LHCN-M2 (cell line): ENCODE results near the gene KCNC4. TPM values are rescaled to one million over a fixed set of nuclear protein-coding genes. Genes with fewer than 3 reads are reported as not detected.

Experiments used
- DNase-seq: peaks from one replicate; pipeline ENCODE4 v3.0.0-alpha.2; 2012; ENCODE audit warnings: low read depth
- total RNA-seq: library from RNA; depleted of rRNA; stranded (reverse); fragments of >200 nt; gene quantifications from 2 replicates; pipeline ENCODE4 v1.2.3, GENCODE V29; 2014

Gene KCNC4
- total RNA-seq, 1 experiment from 2014 or later = 0.46 TPM

GRCh38 chr1:110211496-110212168 is 1.5 kb downstream of the KCNC4 start:
- no peak for DNase-seq

GRCh38 chr1:110212169-110213142 is 2.3 kb downstream of the KCNC4 start:
- no peak for DNase-seq

GRCh38 chr1:110213143-110213540 is 3.0 kb downstream of the KCNC4 start:
- DNase-seq = no peak

- no peak for DNase-seq
Measured at GRCh38 chr1:110214454-110215404, 4.6 kb downstream of the KCNC4 start.

DNA sequence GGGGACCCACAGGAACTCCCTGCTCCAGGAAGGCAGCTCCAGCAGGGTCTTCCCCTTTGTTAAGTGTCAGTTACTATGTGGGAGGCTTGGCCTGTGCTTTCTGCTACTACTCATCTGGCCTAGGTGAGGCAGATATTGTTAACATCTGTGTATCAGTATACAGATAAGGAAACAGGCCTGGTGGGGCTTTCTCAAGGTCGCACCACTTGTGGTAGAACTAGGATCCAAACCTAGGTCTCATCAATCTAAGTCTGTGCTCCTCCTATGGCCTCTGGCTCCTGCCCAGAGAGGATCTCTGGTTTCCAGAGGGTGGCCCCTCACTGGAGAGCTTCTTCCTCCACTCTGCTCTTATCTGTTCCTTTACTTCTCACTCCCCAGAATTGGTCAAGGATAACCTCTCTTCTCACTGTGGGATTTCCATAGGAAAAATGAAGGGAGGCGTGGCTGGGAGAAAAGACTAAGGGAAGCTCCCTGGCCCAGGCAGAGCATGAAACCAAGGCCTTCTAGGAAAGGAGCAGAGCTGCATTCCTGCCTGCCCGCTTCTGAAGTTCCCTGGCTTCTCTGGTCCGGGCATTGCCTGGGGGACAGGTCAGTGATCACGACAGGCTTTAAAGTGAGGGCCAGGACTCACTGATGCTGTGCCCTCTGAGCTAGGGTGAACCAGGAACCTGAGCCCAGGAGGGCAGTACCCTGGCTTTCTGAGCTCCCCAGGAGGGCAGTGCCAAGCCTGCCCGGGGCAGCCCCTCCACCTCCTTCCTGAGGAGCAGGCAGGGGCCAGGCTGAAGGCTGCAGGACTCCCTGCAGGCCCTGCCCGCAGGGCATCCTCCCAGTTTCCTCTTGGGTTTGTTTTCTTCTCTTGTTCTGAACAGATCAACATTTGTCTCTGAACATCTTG is 5.8 kb downstream of the KCNC4 start:
- no peak for DNase-seq

DNA sequence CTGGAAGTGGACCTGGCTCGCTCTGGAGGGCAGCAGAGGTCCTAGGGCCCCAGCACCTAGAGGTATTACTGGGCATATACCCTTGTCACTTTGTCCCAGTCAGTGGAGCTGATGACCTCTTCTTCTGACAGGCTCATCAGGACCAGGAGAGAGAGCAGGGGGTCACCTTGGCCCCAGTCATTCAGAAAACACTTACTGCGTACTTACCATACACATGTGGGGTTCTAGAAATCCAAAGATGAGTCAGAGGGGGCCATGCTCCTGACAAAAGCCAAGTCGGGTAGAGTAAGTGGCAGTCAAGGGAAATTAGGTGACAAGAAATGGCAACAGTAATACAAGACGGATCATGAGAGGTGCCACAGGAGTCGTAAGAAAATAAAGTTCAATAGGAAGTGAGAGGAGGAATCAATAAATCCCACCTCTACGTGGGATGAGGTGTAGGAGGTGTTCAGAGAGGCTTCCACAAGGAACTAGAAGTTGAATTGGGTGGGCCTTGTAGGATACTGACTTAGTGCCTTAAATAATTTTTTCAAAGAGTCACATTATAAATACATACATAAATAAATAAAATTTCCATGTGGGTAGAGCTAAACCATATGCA is 6.8 kb downstream of the KCNC4 start:
- DNase-seq = no peak

DNA sequence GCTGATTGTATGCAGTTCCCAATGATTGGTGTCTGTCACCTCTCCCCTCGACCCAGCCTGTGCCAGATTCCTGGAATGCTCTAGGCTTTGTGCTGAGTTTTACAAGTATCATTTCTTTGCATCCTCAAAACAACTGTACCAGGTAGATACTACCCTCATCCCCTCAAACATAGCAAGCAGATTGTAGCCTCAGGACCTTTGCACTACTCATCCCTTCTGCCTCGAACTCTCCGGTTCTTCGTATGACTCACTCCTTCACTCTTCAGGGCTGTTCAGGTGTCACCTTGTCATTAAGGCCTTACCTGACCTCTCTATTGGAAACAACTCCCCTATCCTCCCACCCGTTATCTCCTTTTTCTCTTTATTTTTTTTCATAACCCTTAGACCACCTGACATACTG is 8.0 kb downstream of the KCNC4 start:
- DNase-seq = no peak

- DNase-seq = no peak
Measured at GRCh38 chr1:110218739-110219138, 8.6 kb downstream of the KCNC4 start.

GRCh38 chr1:110220324-110220723 is 10.2 kb downstream of the KCNC4 start:
- no peak for DNase-seq

- DNase-seq = no peak
Measured at GRCh38 chr1:110221119-110221518, 11.0 kb downstream of the KCNC4 start.

GRCh38 chr1:110223127-110223526 is 13.0 kb downstream of the KCNC4 start:
- DNase-seq = no peak

GRCh38 chr1:110223581-110223980 is 13.5 kb downstream of the KCNC4 start:
- DNase-seq = no peak

DNA sequence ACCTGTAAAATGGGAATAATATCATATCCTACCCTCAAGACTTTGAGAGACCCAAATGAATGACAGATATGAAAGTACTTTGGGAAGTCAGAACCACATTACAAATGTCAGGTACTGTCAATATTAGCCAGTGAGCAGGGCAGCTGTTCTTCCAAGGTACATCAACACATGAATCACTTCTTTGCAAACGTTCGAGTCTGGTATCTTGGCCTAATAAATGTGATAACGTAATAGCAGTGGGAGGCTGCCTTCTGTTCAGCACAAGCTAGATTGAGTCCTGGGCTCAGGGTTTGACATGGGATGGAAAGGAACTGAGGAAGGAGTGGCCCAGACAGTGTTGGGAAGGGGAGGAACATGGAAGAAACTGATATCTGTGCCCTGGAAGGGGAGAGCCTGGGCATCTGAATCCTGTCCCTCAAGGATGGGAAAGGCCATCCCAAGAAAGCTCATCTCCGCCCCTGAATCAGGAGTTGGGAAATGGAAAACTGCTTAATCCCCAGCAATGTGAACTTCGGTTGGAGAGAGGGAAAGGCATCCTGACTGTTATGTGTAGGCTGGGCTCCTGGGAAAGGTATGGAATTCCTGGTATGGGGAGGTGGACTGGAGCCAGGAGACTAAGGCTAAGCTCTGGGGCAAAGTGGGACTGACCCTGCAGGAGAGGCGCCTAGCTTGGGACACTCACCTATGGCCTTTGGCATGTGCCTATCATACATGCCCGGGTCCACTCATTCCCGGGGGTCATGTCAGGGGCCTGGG is 14.3 kb downstream of the KCNC4 start:
- no peak for DNase-seq

DNA sequence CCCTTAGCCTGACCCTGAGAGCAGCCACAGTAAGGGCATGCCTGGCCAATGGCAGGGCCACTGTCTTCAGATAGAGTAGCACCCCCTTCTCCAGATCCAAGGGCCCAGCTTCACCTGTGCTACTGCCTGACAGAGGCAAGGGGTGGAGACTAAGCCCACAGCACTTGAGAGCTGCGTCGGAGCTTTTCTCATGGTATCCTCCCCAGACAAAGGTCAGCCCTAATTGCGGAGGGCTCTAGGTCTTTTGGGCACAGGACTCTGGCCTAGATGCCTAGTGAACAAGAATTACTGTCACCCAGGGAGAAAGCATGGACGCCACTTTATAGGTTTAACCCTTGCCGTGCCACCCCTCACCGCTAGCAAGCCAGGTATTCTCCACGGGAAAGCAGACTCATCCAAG is 15.1 kb downstream of the KCNC4 start:
- DNase-seq = no peak

- no peak for DNase-seq
Measured at GRCh38 chr1:110225756-110226404, 15.8 kb downstream of the KCNC4 start.

- no peak for DNase-seq
Measured at GRCh38 chr1:110227774-110228173, 17.7 kb downstream of the KCNC4 start.

DNA sequence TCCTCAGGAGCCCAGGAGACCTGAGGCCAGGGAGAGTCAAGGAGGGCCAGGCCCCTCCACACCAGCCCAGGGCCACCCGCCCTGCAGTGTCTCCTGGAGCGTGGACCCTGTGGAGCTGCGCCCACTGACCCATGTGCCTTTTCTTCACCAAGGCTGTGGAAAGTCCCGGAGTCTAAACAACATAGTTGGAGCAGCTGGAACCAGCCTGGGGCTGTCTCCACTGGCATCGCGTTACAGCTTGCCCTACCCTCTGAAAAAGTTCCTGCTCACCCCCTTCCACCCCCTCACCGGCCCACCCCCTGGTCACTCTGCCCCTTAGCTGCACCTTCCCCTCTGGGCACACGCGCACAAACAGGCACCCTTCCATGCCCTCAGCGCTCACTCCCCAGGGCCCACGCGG is 18.3 kb downstream of the KCNC4 start:
- no peak for DNase-seq

DNA sequence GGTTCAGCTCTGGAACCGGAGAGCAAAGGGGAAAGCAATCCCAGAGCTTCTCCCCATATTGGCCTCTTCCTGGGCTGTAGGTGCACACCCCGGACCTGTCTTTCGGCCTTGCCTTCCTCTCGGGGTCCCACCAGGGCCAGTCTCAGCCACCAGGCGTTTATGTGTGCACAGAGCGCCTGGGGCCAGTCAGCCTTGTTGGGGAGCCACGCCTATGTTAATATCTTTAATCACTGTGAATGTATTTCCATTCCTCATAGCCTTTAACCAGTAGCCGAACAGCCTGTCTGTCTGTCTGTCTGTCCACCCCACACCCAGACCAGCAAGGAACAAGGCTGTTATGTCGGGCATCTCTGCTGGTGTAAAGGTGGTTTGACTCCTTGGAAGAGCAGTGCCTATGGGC is 18.8 kb downstream of the KCNC4 start:
- DNase-seq = no peak
